Effector memory CD8-positive, alpha-beta T cell (primary cell): ENCODE measurements around the gene SLC11A1.
A peak's percentile ranks its signal among the peaks of the same experiment; 100 is the strongest.

Experiments used
- ATAC-seq: fragments of 150-1000 bp; cut with Tn5 transposase; replicated peaks from 2 replicates; pipeline ENCODE4 v1.10.0; 2021; ENCODE audit warnings: mild to moderate bottlenecking, moderate library complexity
- DNase-seq, 3 experiments: peaks; one replicate each; pipeline ENCODE4 v3.0.0; 2021
- H3K27ac Mint-ChIP-seq, 2 donors: one replicate each; pipeline ENCODE4 v1.8.0; 2022; ENCODE audit warnings: mild to moderate bottlenecking in 2 of 2, mixed read lengths in 2 of 2, moderate library complexity in 2 of 2
- H3K27me3 Mint-ChIP-seq, 2 donors: one replicate each; pipeline ENCODE4 v1.8.0; 2022; ENCODE audit warnings: mixed read lengths in 2 of 2
- H3K36me3 Mint-ChIP-seq: one replicate; pipeline ENCODE4 v1.8.0; 2022; ENCODE audit warnings: mild to moderate bottlenecking, moderate library complexity, mixed read lengths; ENCODE audit not compliant: insufficient read depth
- H3K4me1 Mint-ChIP-seq, 2 donors: one replicate each; pipeline ENCODE4 v1.8.0; 2022; ENCODE audit warnings: low read depth in 2 of 2, mixed read lengths in 2 of 2
- H3K4me3 Mint-ChIP-seq, 2 donors: one replicate each; pipeline ENCODE4 v1.8.0; 2022; ENCODE audit warnings: mild to moderate bottlenecking in 2 of 2, mixed read lengths in 2 of 2, moderate library complexity in 2 of 2
- H3K9me3 Mint-ChIP-seq, 2 donors: one replicate each; pipeline ENCODE4 v1.8.0; 2022; ENCODE audit warnings: mixed read lengths in 2 of 2
- total RNA-seq, 9 experiments: gene quantifications; one replicate each; lab custom pipeline; 2026; lab: John Stamatoyannopoulos, UW

The SLC11A1 gene, protein sequence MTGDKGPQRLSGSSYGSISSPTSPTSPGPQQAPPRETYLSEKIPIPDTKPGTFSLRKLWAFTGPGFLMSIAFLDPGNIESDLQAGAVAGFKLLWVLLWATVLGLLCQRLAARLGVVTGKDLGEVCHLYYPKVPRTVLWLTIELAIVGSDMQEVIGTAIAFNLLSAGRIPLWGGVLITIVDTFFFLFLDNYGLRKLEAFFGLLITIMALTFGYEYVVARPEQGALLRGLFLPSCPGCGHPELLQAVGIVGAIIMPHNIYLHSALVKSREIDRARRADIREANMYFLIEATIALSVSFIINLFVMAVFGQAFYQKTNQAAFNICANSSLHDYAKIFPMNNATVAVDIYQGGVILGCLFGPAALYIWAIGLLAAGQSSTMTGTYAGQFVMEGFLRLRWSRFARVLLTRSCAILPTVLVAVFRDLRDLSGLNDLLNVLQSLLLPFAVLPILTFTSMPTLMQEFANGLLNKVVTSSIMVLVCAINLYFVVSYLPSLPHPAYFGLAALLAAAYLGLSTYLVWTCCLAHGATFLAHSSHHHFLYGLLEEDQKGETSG
- 0 to 3.4 (median 0.29) reads per million in 9 experiments for total RNA-seq

DNA sequence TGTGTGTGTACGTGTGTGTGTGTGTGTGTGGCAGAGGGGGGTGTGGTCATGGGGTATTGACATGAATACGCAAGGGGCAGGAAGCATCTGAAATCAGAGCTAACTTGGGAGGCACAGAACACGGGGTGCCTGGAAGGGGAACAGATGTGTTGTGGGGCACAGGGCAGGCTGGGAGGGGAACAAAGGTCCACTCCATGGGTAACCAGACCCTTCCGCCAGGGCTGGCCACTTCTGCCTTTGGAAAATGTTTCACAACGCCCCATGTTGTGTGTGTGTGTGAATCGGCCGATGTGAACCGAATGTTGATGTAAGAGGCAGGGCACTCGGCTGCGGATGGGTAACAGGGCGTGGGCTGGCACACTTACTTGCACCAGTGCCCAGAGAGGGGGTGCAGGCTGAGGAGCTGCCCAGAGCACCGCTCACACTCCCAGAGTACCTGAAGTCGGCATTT lies at the start of gene SLC11A1:
TSS of gene SLC11A1 (plus strand) at position 358 of the 451 bp plus-strand sequence. CDS start 96 bp downstream, outside the sequence.
- DNase-seq (no peak), ATAC-seq (peak; percentile 22)
- Mint-ChIP-seq H3K4me1 (peaks cover 5 to 7% of the 10 kb centered on the region in 2 donors), H3K27ac (peak within 1 kb of the TSS in 1 of 2 donors; percentile 17), H3K36me3 (peaks cover 2% of the 10 kb centered on the region), H3K9me3 (no peaks in the 10 kb centered on the region), H3K4me3 (no peak within 1 kb of the TSS), H3K27me3 (peaks cover 2 to 5% of the 10 kb centered on the region in 2 donors)

DNA sequence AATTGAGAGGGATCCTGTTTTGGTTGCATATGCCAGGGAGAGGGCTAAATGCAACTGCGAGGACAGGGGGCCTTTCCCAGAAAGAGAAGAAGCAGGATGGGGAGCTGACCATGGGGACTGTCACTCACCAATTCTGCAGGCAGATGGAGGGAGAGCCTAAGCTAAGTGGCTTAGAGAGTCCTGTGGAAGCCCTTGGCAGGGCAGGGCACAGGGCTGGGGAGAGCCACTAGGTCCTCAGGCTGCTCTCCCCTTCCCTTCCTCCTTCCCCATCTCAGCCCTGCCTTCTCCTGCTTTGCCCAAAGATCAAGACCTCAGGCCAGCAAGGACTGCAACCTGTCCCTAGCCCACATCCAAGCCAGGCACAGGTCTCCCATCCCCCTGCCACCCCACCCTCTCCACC lies 49.8 kb upstream of the SLC11A1 start:
- no peak overlapping the region for H3K27ac Mint-ChIP-seq
- no peak for DNase-seq
- no peaks in the 10 kb centered on the region for H3K27me3 Mint-ChIP-seq
- H3K4me1 Mint-ChIP-seq = peaks cover 0 to 2% of the 10 kb centered on the region in 2 donors
- no peak overlapping the region for H3K4me3 Mint-ChIP-seq
- no peaks in the 10 kb centered on the region for H3K9me3 Mint-ChIP-seq
- H3K36me3 Mint-ChIP-seq = no peaks in the 10 kb centered on the region
- no peak for ATAC-seq

DNA sequence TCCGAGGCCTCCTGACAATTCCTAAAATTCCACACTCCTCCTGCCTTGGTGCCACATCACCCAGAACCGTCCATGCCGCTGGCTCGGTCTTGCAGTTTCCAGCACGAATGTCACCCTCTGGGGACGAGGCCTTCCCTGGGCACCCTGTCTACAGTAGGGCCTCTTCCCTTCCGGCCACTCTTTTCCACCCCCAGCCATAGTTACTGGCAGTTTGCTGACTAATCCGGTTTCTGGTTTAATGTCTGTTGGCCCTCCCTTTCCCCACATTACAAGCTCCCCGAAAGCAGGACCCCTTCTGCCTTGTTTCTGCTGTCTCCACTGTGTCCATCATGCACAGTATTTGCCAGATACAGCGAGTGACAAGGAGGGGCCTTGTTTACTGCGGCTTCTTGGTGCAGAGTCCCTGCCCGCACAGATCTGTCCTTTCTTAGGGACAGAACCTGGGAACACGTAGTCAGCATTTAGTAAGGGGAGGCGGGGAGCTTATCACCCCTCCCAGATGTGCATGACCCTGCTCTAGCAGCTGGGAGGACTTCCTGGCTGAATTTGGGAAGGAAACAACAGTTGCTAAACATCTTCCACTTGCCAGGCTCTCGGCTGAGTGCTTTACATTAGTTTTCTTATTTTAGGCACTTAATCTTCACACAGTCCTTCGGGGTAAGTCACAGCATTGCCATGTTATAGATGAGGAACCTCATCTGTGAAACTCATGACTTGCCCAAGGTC lies 49.0 kb upstream of the SLC11A1 start:
- Mint-ChIP-seq H3K27ac (peak overlapping the region in 1 of 2 donors; percentile 77), H3K27me3 (no peaks in the 10 kb centered on the region), H3K9me3 (no peaks in the 10 kb centered on the region), H3K36me3 (no peaks in the 10 kb centered on the region), H3K4me3 (no peak overlapping the region), H3K4me1 (peaks cover 0 to 2% of the 10 kb centered on the region in 2 donors)
- no peak for DNase-seq
- no peak for ATAC-seq

DNA sequence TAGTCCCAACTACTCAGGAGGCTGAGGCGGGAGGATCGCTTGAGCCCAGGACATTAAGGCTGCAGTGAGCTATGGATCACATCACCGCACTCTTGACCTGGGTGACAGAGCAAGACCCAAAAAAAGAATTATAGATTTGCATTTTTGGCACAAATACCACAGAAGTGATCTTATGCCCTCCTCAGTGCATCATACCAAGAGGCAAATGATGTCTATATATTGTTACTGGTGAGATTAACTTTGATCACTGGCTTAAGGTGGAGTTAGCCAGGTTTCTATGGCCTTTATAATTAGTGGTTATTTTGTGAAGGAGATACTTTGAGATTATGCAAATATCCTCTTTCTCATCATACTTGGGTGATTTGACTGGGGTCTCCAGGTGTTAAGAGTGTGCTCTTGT lies 47.5 kb upstream of the SLC11A1 start:
- H3K27me3 Mint-ChIP-seq = no peaks in the 10 kb centered on the region
- no peak overlapping the region for H3K4me3 Mint-ChIP-seq
- no peaks in the 10 kb centered on the region for H3K36me3 Mint-ChIP-seq
- H3K27ac Mint-ChIP-seq = no peak overlapping the region
- no peak for ATAC-seq
- no peaks in the 10 kb centered on the region for H3K9me3 Mint-ChIP-seq
- no peak for DNase-seq
- peaks cover 0 to 2% of the 10 kb centered on the region in 2 donors for H3K4me1 Mint-ChIP-seq

DNA sequence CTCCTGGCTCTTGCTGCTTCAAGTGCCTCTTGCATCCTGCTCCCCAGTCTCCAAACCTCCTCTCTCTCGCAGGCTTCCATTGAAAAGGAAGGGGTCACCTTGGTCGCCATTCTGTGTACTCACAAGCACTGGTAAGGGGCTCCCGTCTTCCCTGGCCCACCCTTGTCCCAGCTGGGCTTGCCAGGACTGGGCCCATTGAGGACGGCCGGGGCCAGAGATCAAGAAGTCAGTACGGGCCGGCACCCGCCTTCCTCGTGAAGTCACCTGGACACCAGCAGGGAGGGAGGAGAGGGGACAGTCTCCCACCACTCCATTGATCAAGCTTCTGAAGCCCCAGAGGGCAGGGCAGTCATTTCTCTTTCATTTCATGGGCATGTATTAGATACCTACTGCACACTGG lies 41.4 kb upstream of the SLC11A1 start:
- ATAC-seq (no peak), DNase-seq (no peak)
- Mint-ChIP-seq H3K4me1 (no peaks in the 10 kb centered on the region), H3K27ac (no peak overlapping the region), H3K36me3 (no peaks in the 10 kb centered on the region), H3K27me3 (no peaks in the 10 kb centered on the region), H3K9me3 (no peaks in the 10 kb centered on the region), H3K4me3 (no peak overlapping the region)

DNA sequence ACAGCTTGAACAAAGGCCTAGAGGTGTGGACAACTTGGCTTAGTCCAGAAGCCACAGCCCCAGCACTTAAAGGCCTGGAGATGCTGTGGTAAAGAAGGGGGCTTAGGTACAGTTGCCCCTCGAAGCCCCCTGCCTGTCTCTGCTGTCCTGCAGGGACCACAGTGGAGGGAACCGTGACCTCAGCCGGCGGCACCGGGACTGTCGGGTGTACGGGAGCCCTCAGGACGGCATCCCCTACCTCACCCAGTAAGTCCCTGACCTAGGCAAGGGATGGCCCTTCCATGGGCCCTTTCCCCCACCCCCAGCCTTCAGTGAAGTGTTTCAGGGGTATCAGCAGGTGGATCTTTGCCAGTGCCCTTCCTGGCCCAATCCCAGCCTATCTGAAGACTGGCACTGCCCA lies 40.7 kb upstream of the SLC11A1 start:
- DNase-seq (no peak), ATAC-seq (no peak)
- Mint-ChIP-seq H3K27me3 (no peaks in the 10 kb centered on the region), H3K4me3 (no peak overlapping the region), H3K36me3 (no peaks in the 10 kb centered on the region), H3K27ac (no peak overlapping the region), H3K9me3 (no peaks in the 10 kb centered on the region), H3K4me1 (no peaks in the 10 kb centered on the region)

DNA sequence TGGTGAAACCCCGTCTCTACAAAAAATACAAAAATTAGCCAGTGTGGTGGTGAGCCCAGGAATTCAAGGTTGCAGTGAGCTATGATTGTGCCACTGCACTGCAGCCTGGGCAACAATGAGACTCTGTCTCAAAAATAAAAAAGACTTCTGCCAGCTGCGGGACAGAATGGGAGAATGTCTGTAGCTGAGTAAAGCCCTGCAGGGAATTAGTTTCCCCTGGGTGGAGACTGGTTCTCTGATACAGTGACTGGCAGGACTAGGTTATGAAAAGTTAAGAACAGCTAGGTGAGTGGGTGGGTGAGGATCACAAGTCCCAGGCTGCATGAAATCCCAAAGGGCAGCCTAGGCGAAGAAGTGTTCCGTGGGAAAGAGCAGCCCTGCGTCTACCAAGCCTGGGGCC lies 39.2 kb upstream of the SLC11A1 start:
- ATAC-seq = no peak
- no peaks in the 10 kb centered on the region for H3K27me3 Mint-ChIP-seq
- H3K4me3 Mint-ChIP-seq = no peak overlapping the region
- H3K27ac Mint-ChIP-seq = no peak overlapping the region
- no peak for DNase-seq
- no peaks in the 10 kb centered on the region for H3K4me1 Mint-ChIP-seq
- no peaks in the 10 kb centered on the region for H3K36me3 Mint-ChIP-seq
- no peaks in the 10 kb centered on the region for H3K9me3 Mint-ChIP-seq

DNA sequence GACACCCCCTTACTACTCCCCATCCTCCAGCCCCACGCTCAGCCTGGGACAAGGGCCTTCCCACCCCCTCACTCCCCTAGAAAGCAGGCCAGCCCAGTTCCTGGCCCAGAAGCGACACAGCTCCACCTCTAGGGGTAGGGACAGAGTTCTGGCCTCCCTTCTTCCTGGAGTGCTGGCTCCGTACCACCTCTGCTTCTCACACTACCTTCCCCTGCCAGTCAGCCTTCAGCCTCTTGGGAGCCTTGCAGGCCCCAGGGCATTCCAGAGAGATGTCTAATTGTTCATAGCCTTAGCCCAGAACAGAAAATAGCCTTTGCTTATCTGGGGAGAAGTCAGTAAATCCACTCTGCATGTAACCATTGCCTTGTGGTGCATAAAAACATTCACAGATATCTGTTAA lies 38.5 kb upstream of the SLC11A1 start:
- no peak overlapping the region for H3K27ac Mint-ChIP-seq
- no peaks in the 10 kb centered on the region for H3K9me3 Mint-ChIP-seq
- no peaks in the 10 kb centered on the region for H3K27me3 Mint-ChIP-seq
- no peak overlapping the region for H3K4me3 Mint-ChIP-seq
- no peaks in the 10 kb centered on the region for H3K4me1 Mint-ChIP-seq
- H3K36me3 Mint-ChIP-seq = no peaks in the 10 kb centered on the region
- DNase-seq = no peak
- ATAC-seq = no peak

DNA sequence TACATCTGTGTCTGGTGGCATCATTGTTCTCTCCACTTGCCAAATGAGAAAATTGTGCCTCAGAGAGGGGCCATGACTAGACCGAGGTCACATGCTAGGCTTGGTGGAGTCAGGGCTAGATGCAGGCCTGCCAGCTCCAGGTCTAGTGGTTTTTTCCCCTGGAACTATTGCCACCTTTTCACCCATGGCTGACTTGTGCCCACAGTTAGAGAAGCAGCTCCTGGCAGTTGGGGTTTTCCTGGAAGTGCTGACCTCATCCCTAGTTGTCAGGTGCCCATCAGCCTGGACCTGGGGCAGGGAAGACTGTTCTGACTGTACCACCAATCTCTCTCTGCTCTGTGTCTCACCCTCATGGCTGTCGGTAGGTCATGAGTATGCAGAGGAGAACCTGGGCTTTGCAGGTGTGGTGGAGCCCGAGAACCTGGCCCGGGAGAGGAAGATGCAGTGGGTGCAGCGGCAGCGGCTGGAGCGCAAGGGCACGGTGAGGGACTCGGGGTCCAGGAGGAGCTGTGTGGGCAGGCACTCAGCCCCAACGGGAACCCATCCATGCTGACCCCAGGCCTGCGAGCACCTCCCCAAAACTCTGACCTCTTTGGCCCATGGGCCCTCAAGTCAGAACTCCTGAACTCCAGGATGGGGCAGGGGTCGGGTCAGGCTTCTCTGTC lies 37.9 kb upstream of the SLC11A1 start:
- Mint-ChIP-seq H3K27me3 (no peaks in the 10 kb centered on the region), H3K9me3 (no peaks in the 10 kb centered on the region), H3K27ac (no peak overlapping the region), H3K36me3 (no peaks in the 10 kb centered on the region), H3K4me3 (no peak overlapping the region), H3K4me1 (no peaks in the 10 kb centered on the region)
- ATAC-seq (no peak), DNase-seq (no peak)

DNA sequence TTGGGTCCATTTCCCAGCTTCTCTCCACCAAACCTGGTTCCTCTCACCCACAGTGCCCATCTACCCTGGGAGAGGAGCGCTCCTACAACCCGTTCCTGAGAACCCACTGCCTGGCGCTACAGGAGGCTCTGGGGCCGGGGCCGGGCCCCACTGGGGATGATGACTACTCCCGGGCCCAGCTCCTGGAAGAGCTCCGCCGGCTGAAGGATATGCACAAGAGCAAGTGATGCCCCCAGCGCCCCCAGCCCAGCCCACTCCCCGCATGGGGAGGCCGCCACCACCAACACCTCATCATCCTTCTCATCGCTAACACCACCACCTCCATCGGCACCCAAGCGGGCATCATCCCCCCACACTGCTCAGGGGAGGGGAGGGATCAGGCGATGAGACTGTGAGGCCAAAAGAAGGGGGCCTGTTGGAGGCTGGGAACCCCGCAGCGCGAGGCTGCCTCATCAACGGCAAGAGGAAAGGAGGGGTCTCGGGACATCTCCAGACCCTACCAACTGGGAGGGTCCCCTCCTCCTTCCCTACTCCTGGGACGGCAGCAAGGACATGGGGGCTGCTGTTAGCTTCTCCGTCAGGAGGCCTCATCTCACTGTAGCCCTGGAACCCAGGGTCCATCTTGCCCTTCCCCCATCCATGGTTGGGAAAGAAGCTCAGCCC lies 37.2 kb upstream of the SLC11A1 start:
- Mint-ChIP-seq H3K27me3 (no peaks in the 10 kb centered on the region), H3K9me3 (no peaks in the 10 kb centered on the region), H3K4me1 (no peaks in the 10 kb centered on the region), H3K27ac (no peak overlapping the region), H3K36me3 (no peaks in the 10 kb centered on the region), H3K4me3 (no peak overlapping the region)
- DNase-seq (no peak), ATAC-seq (no peak)

DNA sequence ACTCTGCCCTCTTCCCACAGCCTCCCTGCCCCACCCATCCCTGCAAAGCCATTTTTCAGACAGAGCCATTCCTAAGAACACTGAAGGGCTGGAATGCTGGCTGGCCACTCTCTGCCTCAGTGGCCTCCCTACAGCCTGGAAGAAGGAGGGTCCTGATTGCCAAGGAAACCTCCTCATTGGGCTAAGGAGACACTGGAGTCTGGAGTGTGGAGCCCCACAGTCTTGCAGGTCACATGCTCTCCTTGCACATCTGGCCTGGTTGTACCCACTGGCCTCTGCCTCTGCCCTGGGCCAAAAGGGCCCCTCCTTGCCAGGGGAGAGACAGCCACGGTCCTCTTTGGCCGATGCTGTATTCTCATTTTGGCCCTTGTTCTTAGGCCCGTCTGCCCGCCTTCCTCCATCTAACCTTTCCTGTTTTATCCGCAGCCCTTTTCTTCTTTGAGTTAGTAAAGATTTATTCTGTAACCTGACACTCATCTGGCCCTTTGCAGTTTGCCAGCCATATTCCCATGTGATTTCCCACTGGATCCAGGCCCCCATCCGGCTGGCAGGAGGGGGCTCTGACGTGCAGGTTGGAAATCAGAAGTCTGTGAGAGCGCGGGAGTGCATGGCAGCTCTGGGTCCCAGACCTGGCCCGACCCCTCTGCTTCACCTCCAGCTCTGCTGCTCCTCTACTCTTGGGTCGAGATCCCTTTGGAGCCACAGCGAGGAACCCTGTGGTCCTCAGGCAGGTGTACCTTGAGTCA lies 36.4 kb upstream of the SLC11A1 start:
- Mint-ChIP-seq H3K4me3 (no peak overlapping the region), H3K27ac (peak overlapping the region in 1 of 2 donors; percentile 50), H3K27me3 (no peaks in the 10 kb centered on the region), H3K9me3 (no peaks in the 10 kb centered on the region), H3K36me3 (no peaks in the 10 kb centered on the region), H3K4me1 (no peaks in the 10 kb centered on the region)
- DNase-seq (no peak), ATAC-seq (no peak)

DNA sequence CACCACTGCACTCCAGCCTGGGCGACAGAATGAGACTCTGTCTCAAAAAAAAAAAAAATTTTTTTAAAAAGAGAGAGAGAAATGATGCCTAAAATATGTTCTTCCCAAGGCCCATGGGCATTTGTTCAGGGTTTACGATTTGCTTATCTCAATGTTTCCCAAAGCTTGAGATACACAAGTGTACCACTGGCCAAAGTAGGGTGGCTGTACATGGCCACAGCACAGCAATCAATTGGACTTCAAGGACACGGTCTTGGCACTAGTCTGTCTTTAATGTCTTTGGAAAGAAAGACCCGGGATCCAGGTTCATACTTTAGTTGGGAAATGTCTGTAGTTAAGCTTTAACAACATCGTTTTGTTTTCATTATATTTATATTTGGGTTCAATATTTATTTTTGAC lies 34.9 kb upstream of the SLC11A1 start:
- H3K9me3 Mint-ChIP-seq = peaks cover 3 to 7% of the 10 kb centered on the region in 2 donors
- H3K27ac Mint-ChIP-seq = no peak overlapping the region
- H3K4me1 Mint-ChIP-seq = no peaks in the 10 kb centered on the region
- no peaks in the 10 kb centered on the region for H3K36me3 Mint-ChIP-seq
- ATAC-seq (no peak), DNase-seq (no peak)
- H3K4me3 Mint-ChIP-seq = no peak overlapping the region
- H3K27me3 Mint-ChIP-seq = no peaks in the 10 kb centered on the region
